Nephron progenitor cell (in vitro differentiated cells): ENCODE results near the gene SLC28A1.

Experiments
- DNase-seq: peaks from one replicate; pipeline ENCODE4 v3.0.0; 2021
- H3K27ac Mint-ChIP-seq: 2 replicates; pipeline ENCODE4 v1.8.0; 2021; ENCODE audit warnings: mild to moderate bottlenecking, moderate library complexity, mixed read lengths
- H3K27me3 Mint-ChIP-seq: 2 replicates; pipeline ENCODE4 v1.8.0; 2021; ENCODE audit warnings: mild to moderate bottlenecking, low read depth, mixed read lengths; ENCODE audit not compliant: poor library complexity
- H3K36me3 Mint-ChIP-seq: 2 replicates; pipeline ENCODE4 v1.8.0; 2021; ENCODE audit warnings: low read depth, mixed read lengths
- H3K4me1 Mint-ChIP-seq: 2 replicates; pipeline ENCODE4 v1.8.0; 2021; ENCODE audit warnings: mixed read lengths
- H3K4me3 Mint-ChIP-seq: 2 replicates; pipeline ENCODE4 v1.8.0; 2021; ENCODE audit warnings: mild to moderate bottlenecking, moderate library complexity, mixed read lengths
- H3K9me3 Mint-ChIP-seq: 2 replicates; pipeline ENCODE4 v1.8.0; 2021; ENCODE audit warnings: mild to moderate bottlenecking, moderate library complexity, mixed read lengths
- CTCF ChIP-seq: fragments of 200-600 bp; sonication (generic); IDR thresholded peaks from 2 replicates; pipeline ENCODE4 v1.5.0; 2021; ENCODE audit warnings: antibody characterized with exemption

The SLC28A1 gene

GRCh38 chr15:84910928-84911623 lies 26.6 kb downstream of the SLC28A1 start:
- H3K27ac Mint-ChIP-seq = no peak overlapping the region
- H3K4me3 Mint-ChIP-seq = no peak overlapping the region
- peaks cover 5% of the 10 kb centered on the region for H3K27me3 Mint-ChIP-seq
- no peaks in the 10 kb centered on the region for H3K9me3 Mint-ChIP-seq
- H3K4me1 Mint-ChIP-seq = peaks cover 43% of the 10 kb centered on the region
- no peak for TF ChIP-seq CTCF
- DNase-seq = no peak
- H3K36me3 Mint-ChIP-seq = no peaks in the 10 kb centered on the region

DNA sequence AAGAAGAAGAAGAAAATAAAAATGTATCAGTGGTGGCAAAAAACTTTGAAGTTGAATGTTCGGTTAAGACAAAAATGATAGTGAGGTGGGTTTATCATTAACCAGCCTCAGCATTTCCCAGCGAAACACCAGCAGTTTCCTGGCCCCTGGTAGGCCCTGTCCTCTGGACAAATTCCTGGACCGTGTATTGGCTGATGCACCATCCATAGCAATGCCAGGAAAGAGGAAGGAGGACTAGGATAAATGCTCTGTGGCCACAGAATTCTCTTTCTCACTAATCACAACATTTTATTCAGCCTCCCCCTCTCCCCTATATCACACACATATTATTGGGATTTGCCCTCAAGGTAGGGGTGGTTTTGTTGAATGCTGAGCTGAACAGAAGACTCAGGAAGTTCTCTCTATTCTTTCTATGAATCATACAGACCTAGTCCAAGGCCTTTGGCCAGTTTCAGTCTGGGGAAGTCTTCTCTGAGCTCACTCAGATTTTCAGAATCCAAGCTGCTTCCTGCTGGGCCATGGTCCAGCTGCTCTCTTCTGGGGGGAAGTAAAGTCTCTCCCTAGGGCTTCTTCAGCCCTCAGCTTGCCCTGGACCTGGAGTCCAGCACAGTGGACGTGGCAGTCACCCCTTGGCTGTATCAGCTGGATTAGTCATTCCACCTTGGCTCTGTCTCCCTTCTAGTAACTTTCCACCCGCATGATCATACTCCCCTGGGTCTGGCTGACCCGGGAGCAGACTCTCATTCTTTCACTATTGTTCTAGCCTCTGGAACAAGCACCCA lies 27.6 kb downstream of the SLC28A1 start:
- DNase-seq = no peak
- H3K4me3 Mint-ChIP-seq = no peak overlapping the region
- peak overlapping the region; percentile 95 for H3K27ac Mint-ChIP-seq
- H3K9me3 Mint-ChIP-seq = no peaks in the 10 kb centered on the region
- H3K27me3 Mint-ChIP-seq = peaks cover 5% of the 10 kb centered on the region
- H3K36me3 Mint-ChIP-seq = no peaks in the 10 kb centered on the region
- H3K4me1 Mint-ChIP-seq = peaks cover 38% of the 10 kb centered on the region
- TF ChIP-seq CTCF = no peak

- Mint-ChIP-seq H3K27ac (no peak overlapping the region), H3K36me3 (no peaks in the 10 kb centered on the region), H3K27me3 (peaks cover 5% of the 10 kb centered on the region), H3K4me3 (no peak overlapping the region), H3K4me1 (peaks cover 36% of the 10 kb centered on the region), H3K9me3 (no peaks in the 10 kb centered on the region)
- no peak for DNase-seq
- TF ChIP-seq CTCF = no peak
Measured at GRCh38 chr15:84913360-84913723, 28.9 kb downstream of the SLC28A1 start.

GRCh38 chr15:84914351-84914750 lies 29.9 kb downstream of the SLC28A1 start:
- Mint-ChIP-seq H3K4me1 (peaks cover 26% of the 10 kb centered on the region), H3K4me3 (no peak overlapping the region)
- no peak for DNase-seq

DNA sequence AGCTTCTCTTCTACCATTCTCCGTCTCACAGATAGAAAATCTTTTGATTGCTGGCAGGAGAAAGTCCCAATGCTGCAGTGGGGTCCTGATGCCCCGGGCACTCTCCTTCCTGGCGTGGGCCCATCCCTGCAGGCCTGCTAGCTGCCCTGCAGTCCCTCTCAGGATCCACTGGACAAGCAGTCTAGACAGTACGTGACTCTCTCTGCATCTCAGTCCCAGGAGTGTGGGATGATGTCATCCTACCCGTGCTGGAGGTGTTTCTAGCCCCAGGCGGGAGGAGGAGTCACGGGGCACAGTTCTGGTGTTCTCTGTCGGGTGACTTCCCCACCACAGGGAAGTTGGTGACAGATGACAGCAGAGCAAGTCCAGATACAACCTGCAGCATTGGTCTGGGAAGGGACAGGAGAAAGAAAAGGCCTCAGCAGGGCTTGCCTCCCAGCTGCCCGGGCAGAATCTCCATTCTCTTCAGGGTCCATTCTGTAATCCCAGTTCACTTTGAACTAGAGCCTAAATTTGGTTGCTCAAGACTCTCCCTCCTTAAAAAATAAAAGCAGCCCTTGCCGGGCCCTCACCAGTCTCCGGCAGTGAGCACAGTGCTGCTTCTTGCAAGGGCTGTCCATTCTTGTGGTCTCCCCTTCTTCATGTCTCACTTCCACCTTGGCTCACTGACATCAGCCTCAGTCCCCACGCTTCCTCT lies 30.6 kb downstream of the SLC28A1 start:
- peak; percentile 46 for DNase-seq
- Mint-ChIP-seq H3K4me1 (peaks cover 28% of the 10 kb centered on the region), H3K9me3 (no peaks in the 10 kb centered on the region), H3K36me3 (no peaks in the 10 kb centered on the region), H3K27me3 (peaks cover 5% of the 10 kb centered on the region), H3K4me3 (peak overlapping the region; percentile 3), H3K27ac (peak overlapping the region; percentile 73)
- TF ChIP-seq CTCF = no peak

More at GRCh38 chr15:84914351-84914750, 29.9 kb downstream of the SLC28A1 start:
- Mint-ChIP-seq H3K27me3 (peaks cover 5% of the 10 kb centered on the region), H3K36me3 (no peaks in the 10 kb centered on the region), H3K27ac (no peak overlapping the region), H3K9me3 (no peaks in the 10 kb centered on the region)
- TF ChIP-seq CTCF = no peak
